ENCODE measurements around the gene RAB24. TPM values are rescaled to one million over a fixed set of nuclear protein-coding genes. Genes with fewer than 3 reads are reported as not detected.

The RAB24 gene
- total RNA-seq, 1 donor from 2014 or later: 35.9 TPM

DNA sequence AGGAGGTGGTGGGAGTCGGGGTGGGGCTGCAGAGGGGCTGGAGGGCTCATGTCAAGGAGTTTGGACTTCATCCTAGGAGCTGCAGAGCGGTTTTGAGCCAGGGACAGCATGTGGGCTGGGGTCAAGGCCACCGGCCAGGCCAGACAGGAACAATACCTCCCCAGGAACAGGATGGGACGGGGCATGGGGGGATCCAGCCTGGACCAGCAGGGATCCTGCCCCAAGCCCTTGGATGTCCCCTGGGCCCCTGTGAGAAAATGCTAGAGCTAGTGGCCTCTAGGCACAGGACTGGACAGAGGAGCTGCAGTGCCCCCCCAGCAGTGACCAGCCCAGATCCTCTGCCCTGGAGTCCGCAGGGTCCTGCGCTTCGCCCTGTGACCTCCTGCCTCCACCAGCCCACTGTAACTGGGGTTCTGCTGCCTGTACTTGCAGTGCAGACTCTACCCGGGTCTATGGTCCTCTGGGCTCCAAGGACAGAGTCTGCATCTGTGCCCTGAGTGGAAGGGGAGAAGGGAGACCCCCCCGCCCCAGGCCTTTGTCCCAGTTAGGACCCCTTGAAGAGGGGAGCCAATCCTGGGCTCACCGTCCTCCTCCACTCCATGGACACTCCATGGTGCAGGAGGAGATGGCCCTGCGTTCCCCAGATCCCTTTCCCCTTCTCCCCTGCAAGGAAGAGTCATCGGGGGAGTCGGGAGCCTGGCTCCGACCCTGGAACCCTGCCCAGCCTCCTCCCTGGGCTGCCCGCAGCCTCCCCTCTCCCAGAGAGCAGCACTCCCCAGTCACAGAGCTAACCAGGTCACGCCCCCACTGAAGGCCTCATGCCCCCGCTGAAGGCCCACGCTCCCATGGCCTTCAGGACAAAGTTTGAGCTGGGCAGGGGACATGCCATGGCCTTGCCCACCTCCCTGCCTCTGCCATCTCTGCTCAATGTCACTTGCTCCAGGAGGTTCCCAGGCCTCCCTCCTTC lies 11.1 kb upstream of the RAB24 start:
- H3K27me3 ChIP-seq (ENCODE audit: control insufficient read depth, insufficient read depth, low read length): no peaks in the 10 kb centered on the region
- no peak for DNase-seq (ENCODE audit: low read depth)
- no peak overlapping the region for H3K4me3 ChIP-seq (ENCODE audit: low read depth, low read length)
- no peaks in the 10 kb centered on the region for H3K36me3 ChIP-seq (ENCODE audit: control insufficient read depth, insufficient read depth, low read length)
- TF ChIP-seq, protein P1, sequence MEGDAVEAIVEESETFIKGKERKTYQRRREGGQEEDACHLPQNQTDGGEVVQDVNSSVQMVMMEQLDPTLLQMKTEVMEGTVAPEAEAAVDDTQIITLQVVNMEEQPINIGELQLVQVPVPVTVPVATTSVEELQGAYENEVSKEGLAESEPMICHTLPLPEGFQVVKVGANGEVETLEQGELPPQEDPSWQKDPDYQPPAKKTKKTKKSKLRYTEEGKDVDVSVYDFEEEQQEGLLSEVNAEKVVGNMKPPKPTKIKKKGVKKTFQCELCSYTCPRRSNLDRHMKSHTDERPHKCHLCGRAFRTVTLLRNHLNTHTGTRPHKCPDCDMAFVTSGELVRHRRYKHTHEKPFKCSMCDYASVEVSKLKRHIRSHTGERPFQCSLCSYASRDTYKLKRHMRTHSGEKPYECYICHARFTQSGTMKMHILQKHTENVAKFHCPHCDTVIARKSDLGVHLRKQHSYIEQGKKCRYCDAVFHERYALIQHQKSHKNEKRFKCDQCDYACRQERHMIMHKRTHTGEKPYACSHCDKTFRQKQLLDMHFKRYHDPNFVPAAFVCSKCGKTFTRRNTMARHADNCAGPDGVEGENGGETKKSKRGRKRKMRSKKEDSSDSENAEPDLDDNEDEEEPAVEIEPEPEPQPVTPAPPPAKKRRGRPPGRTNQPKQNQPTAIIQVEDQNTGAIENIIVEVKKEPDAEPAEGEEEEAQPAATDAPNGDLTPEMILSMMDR (IDR thresholded peaks at IDR 0.05; ENCODE audit: insufficient read depth, low read length, poor library complexity, severe bottlenecking): no peak

DNA sequence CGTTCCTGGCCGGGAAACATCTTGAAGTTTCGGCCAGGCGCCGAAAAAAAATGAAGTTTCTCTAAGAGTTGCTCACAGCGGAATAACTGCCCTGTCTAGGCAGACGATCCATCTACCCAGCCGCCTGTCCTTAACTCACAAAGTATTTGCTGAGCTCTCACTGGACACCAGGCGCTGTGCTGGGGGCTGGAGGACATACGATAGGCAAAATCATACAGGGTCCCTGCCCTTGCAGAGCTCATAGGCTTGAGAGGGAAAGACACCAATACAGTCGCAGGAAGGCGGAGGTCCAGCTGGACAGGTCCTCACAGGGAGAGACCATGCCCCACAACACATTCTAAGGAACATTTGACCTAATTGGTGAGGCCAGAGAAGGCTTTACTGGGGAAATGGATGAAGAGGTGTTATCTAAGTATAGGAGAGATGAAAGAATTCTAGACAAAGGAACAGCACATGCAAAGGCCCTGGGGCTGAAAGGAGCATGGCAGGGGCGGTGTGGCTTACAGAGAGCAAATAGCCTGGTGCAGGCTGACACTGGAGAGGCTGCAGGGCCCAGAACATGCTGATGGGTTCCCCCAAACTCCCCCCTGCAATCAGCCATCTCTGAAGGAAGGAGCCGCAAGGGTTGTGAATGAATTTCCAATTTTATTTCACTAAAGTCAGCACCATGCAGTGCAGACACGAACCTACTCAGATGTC lies 10.2 kb upstream of the RAB24 start:
- H3K4me3 ChIP-seq (ENCODE audit: low read depth, low read length): no peak overlapping the region
- TF ChIP-seq, protein P1 (IDR thresholded peaks at IDR 0.05; ENCODE audit: insufficient read depth, low read length, poor library complexity, severe bottlenecking): no peak
- H3K36me3 ChIP-seq (ENCODE audit: control insufficient read depth, insufficient read depth, low read length): no peaks in the 10 kb centered on the region
- no peak for DNase-seq (ENCODE audit: low read depth)
- no peaks in the 10 kb centered on the region for H3K27me3 ChIP-seq (ENCODE audit: control insufficient read depth, insufficient read depth, low read length)

DNA sequence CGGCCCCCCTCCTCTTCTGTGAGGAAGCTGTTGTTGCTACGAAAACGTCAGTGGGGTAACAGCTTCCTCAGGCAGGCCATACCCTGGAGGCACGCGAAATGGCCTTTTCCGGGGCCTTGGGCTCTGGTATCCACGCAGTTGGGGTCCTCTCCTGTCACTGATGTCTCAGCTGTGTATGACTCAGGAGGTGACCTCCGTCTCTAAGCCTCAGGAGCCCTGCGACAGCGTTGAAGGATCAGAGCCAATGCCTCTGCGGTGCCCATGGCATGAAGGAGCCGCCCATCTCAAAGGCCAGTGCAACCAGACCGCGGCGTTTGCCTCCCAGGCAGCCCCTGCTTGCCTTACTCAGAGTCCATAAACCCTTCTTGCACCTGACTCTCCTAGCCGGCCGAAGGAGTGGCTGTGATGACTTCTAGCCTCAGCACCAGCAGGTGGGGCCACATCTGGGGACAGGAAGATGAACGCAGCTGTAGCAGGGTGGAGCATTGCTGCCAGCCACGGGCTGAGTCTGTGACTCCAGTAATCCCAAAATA lies 9.2 kb upstream of the RAB24 start:
- TF ChIP-seq, protein P1 (IDR thresholded peaks at IDR 0.05; ENCODE audit: insufficient read depth, low read length, poor library complexity, severe bottlenecking): peak; percentile 7
- peak overlapping the region; percentile 29 for H3K4me3 ChIP-seq (ENCODE audit: low read depth, low read length)
- no peak for DNase-seq (ENCODE audit: low read depth)
- no peaks in the 10 kb centered on the region for H3K36me3 ChIP-seq (ENCODE audit: control insufficient read depth, insufficient read depth, low read length)
- no peaks in the 10 kb centered on the region for H3K27me3 ChIP-seq (ENCODE audit: control insufficient read depth, insufficient read depth, low read length)

DNA sequence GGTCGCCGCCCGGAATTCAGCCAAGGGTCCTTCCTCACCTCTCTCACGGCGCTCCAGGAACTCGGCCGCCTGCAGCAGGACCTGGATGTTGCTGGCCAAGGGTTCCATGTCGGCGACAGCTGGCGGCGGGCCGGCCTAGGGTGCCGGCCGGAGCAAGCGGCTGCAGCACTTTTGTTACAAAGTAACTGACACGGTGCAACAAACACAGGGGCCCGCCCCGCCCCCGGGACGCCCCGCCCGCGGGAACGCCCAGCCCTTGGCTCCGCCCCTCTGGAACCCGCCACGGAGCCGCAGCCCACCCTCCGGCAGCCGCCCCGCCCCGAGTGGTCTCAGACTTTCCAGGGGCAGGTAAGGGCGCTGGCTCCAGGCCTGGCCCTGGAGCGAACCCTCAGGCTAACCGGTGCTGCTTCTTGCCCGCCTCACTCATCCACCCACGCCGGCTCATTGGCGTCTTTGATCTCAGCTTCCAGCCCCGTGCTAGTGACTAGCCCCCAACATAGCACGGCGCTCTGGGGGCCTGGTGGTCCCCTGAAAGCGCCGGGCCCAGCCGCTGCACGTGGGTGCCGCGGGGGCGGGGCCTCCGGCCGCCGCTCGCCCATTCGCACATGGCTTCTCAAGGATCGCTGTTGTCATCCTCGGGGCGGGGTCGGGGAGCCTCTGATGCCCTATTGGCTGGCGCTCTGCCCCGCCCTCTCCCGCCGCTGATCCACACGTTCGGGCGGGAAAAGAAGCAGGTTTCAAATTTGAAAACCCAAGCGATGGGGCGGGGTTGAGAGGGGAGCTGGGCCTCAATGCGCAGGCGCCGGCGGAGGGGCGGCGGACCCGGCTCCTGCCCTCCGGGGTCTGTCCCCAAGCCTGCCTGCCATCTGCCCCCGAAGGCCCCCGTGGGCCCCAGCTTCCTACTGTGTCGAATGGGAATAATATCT lies 8.5 kb upstream of the RAB24 start, which contains the start of gene MXD3:
Gene MXD3 (minus strand): TSS at position 176 of the 926 bp plus-strand sequence. CDS start 68 bp downstream, at position 108.
- peak; percentile 82 for DNase-seq (ENCODE audit: low read depth)
- Histone ChIP-seq H3K4me3 (ENCODE audit: low read depth, low read length) (peak within 1 kb of the TSS; percentile 46), H3K36me3 (ENCODE audit: control insufficient read depth, insufficient read depth, low read length) (no peaks in the 10 kb centered on the region), H3K27me3 (ENCODE audit: control insufficient read depth, insufficient read depth, low read length) (no peaks in the 10 kb centered on the region)
- TF ChIP-seq, protein P1 (IDR thresholded peaks at IDR 0.05; ENCODE audit: insufficient read depth, low read length, poor library complexity, severe bottlenecking): no peak

DNA sequence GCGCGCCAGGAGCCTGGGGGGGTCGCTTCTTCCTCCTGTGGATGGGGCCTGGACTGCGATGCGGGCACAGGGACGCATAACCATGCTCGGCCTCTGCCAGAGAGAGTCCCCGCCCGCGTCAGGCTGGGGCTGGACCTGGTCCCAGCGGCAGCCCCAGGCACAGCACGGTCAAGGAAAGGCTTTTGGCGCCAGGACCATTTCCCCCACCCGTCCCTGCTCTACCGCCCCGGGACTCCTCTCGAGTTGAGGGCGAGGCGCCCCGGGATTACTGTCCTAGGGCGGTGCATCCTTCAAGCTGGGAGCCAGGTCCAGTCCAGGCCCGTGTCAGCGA lies 7.8 kb upstream of the RAB24 start:
- DNase-seq (ENCODE audit: low read depth): no peak
- Histone ChIP-seq H3K4me3 (ENCODE audit: low read depth, low read length) (peak overlapping the region; percentile 46), H3K36me3 (ENCODE audit: control insufficient read depth, insufficient read depth, low read length) (no peaks in the 10 kb centered on the region), H3K27me3 (ENCODE audit: control insufficient read depth, insufficient read depth, low read length) (no peaks in the 10 kb centered on the region)
- TF ChIP-seq, protein P1 (IDR thresholded peaks at IDR 0.05; ENCODE audit: insufficient read depth, low read length, poor library complexity, severe bottlenecking): no peak

Measured in kidney epithelial cell (primary cell).